Activated naive CD4-positive, alpha-beta T cell treated with Interleukin-2 at 50 U/mL for 16 hours (primary cell): ENCODE results near the gene ANO6.

ENCODE experiments used
- DNase-seq: peaks from one replicate; pipeline ENCODE4 v3.0.0-alpha.2; 2020

The ANO6 gene

DNA sequence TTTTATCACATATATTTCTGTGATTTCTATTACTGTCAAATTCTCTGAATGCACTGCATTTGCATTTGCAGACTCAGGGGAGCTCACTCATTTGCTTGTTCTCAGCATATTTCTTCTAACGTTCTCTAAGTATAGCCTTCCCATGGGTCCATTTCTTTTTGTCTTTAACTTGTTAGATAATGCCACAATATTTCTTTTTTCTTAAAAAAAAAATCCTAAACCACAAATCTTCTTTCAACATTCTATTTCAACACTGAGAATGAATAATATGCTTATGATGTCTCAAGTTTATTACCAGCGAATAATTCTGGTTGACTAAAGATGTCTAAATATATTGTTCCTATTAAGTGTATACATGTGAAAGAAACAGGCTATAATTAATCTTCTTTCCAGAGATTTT, 200.2 kb downstream of the ANO6 start:
- no peak for DNase-seq

DNA sequence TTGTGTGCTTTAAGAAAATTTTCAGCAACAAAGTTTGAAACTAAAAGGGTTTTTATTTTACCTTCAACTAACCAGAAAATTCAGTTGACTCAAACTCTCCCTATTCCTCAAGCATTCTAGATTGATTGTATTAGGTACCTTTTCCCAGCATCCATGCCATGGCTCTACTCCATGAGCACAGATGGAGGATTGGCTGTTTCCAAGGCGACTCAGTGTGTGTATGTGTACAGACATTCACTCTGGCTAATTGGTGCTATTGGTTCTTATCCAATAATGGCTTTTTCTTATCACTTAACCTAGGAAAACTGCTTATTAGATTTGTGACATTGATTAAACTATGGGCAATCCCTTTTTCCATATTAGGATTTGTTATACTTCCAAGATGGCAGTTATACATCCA, 202.6 kb downstream of the ANO6 start:
- DNase-seq = no peak

DNA sequence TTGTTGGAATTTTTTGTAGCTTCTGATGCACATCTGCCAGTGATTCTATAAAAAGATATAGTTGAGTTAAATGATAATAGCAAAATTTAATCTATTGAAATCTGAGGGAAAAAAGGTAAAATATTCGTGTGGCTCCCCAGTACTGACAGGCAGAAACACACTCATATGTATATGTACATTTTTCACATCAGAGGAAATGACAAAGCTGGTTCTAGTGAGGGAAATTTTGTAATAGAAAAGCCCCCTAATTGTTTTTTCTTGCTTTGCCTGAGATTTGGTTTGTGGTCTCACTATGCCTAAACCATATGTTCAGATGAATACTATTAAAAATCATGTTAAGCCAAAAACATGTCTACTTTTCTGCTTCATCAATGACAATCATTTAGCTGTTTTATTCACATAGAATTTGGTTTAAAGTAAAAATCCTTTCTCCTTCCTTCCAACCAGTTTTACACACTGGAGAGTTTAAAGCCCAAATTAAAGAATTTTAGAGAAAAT, 203.5 kb downstream of the ANO6 start:
- no peak for DNase-seq

DNA sequence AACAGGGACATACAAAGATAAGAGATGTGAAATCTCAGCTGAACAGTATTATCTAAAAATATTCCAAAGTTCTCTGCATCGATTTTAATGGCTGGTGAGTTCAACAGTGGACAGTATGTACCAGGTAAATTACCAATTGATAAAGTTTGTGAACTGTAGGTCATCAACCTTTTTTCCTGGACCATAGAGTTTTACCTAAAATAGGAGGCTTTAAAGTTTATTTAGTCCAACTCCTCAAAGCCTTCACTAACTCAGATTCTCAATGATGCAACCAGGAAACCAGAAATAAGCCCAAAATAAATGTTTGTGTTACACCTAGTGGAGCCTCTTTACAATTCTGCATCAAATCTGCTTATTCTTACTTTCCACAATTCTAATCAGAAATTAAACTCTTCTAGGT, 205.8 kb downstream of the ANO6 start:
- DNase-seq = no peak

DNA sequence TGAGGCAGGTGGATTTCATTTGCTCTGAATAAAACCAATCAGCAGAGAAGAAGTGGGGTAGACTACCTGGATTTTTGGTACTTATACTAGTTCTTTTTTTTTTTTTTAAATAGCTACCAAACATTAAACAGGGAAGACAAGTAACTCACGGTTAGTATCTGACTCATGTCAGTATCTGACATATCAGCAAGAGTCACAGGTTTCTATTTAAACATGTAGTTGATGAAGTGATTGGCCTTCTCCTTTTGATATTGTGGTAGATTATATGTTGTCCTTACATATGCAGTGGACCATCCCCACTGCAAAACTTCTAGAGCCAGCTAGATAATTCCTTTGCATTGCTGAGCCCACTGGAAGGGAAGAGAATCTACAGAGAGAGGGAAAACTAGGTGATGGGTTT, 208.0 kb downstream of the ANO6 start:
- no peak for DNase-seq

DNA sequence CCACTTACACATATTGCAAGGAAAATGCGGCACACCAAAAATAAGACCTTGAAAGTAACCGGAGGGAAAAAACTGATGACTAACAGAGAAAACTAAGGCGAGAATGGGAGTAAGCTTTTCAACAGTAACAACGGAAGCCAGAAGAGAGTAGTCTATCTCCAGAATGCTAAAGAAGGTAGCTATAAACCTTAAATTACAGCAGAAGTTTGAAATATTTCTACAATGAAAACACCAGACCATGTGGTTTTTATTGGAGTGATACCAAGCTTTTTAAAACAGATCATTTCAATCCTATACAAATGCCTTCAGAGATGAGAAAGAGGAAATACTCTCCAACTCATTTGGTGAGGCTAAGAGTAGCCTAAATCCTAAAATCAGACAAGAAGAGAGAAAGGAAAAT, 209.5 kb downstream of the ANO6 start:
- DNase-seq = no peak

DNA sequence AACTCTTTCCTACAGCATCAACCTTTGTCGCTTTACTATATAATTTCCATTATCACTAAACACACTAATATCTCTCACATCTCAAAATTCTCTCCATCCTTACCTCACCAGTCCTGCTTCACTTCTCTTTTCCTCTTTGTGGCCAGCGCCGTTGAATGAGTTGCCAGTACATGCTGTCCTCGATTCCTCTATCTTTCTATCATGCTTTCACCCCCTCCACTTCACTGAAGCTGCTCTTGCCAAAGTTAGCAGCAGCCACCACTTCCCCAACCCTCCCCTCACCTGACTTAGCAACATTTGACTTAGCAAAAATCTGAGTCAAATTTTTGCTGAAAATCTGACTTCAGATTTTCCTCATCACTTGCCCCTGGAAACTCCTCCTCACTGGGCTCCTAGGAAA, 210.4 kb downstream of the ANO6 start:
- DNase-seq = no peak

DNA sequence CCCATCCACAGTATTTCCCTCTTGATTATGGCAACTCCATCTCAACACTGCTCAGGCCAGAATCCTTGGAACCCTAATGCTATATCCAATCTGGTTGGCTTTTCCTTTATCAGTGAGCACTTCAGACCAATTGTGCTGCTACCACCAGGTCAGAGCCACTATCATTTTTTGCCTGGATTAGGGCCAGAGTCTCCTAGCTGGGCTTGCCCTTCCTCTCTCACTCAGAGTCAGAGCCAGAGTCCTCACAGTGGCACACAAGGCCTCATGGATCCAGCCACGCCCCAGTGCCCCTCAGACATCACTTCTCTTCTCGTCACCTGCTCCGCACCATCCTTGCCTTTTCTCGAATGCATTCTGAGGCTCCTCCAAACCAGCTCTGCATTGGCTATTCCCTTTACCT, 211.1 kb downstream of the ANO6 start:
- DNase-seq = no peak

DNA sequence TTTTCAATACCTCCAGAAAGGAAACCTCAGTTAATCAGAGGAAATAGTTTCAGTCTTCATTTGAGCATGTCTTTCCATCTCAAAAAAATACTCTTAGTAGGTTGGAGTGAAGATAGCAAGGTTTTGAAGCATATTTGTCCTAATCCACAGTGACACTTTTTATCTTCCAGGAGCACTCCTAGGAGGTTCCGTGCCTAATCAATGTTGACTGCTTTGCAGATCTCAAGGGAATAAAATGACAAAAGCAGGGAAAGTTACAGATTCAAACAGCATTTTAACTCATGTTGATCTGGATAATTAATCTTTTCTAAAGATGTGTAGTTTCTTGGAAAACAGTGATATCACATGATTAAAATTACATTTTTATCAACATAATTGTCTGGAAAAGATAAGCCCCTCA, 213.9 kb downstream of the ANO6 start:
- no peak for DNase-seq

DNA sequence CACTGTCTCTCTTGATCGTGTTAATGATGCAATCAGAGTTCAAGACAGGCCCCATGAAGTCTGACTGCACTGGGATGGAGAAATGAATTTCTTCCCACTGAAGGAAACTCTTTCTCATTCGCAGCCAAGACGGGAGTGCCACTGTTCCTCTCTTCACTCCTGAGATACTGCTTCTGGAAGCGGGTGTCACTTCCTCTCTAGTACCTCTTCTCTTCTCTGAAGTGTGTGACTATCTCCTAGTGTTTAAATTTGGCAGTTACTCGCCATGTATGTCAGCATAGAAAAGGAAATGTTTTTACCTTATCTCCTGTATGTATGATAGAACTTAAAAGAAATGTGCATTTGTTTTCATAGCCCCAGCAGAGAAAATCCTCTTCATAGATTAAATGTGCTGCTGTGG, 215.2 kb downstream of the ANO6 start:
- DNase-seq = no peak

DNA sequence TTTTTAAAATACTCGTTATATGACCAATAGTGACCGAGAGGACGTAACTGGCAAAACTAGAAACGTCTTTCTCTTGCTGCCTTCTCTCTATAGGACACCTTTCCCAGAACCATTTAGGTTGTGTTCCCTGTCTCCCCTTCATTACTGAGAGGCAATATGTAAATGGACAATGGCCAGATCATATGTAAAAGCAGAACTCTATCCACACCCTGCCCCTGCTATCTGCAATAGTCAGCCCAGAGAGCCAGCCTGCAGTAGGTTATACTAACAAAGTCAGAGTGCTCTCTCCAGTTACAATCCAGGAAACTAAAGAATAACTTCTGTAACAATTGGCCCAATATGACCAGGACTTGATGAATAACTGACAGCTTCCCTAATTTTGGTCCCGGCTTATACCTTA, 216.8 kb downstream of the ANO6 start:
- DNase-seq = no peak

DNA sequence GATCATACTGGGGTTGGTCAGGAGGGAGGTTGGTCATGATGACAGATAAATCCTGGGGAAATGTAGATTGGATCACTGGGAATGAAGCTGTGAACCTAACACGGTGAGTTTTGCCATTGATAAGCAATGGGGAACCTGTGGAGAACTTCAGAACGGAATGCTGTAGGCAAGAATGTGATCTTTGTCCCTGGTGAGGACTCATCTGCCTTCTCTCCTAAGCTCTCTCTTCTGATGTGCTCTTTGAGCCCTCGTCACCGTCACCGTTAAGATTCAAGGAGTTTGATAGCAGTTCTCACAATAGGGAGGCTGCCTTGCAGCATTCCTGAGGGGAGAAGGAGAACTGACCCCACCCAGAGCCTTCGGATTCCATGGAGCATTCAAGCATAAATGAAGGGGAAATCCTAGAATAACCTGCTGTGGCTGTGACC, 217.6 kb downstream of the ANO6 start:
- no peak for DNase-seq

DNA sequence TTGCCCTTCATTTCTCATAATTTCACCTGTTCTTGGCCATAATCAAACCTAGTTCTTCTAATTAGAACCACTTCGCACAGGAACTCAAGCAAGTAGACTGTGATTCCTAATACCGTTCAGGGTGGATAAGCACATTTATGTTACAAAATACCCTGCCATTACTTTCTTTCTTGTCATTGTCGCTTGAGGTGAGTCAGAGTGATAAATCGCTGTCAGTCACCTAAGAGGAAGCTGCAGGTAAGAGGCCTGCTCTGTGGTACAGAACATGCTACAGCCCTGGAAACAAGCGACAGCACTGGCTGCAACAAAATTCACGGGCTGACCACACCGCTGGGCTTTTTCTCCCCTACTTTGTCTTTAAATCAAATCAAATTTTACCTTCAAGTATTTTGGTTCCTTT, 218.2 kb downstream of the ANO6 start:
- no peak for DNase-seq

DNA sequence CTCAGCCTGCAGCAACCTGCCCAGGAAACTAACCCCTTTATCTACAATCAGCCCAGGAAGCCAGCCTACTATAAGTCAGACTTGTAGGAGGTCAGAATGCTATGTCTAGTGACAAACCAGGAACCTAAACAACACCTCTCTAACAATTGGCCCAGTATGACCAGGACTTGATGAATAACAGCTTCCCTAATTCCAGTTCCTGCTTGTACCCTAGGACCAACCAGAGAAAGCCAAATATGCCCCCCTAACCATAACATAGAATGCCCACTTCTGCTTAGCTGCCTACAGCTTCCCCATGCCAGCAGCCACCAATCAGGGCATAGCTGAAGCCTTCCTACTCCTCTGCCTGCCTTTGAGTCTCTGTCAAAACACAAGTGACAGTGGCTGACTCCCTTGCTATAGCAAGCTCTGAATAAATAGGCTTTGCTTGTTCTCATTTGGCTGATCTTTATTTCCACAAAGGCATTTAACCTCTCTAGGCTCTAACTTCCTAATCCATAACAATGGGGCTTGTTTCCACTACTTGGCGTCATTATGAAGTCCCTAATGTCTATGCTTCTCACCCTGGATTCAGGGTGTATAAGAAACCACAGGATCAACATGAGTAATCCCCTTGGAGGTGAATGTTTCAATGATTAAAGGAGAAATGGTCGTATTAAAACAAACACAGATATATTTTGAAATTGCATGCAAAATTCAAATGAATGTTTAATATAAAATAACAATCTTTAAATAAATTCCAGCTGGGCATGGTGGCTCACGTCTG, 220.2 kb downstream of the ANO6 start:
- no peak for DNase-seq

DNA sequence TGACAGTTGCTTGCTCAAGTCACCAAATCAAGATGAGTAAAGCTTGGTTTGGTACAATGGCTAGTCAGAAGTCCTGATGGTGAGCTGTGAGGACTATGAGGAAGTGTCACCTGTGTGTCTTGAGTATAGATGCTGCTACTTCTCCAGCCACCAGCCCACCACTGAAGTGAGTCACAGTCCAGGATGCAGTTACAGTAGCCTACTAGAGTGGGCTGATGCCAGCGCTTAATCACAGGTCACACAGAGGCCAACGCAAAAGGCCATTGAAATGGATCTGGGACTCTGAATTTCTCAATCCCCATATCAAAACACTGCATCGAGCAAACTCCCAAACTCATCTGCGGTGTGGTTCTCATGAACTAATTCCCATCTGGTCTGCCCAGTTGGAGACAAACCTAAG, 223.1 kb downstream of the ANO6 start:
- DNase-seq = no peak

DNA sequence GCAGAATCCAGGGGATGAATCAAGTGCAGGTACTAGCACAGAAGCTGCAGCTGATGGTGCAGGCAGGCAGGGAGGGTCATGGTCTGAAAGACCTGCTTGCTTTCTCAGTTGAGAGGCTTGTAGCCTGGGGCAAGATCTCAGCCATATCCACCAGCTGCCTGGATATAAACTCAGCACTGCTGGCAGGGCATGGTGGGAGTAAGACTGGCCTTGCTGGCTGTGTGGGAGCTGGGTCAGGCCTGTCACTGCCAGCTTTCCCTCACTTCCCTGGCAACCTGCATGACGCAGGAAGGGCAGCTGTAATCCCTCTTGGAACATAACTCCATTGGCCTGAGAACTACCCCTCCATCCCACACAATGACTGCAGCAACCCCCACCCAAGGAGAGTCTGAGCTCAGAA, 230.1 kb downstream of the ANO6 start:
- no peak for DNase-seq

DNA sequence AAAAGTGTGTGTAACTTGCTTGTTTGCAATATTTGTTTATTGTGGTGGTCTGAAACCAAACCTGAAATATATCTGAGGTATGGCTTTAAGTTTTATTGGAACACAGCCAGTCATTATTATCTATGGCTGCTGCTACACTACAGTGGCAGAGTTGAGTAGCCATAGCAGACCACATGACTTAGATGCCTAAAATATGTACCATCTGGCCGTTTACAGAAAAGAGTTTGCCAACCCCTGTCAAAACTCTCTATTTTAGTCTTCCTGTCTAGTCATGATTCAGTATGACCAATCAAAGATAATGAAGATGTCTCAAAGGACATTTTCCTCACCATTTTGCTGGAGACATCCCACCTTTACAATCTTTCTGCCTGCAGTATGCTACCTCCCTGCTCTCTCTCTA, 242.3 kb downstream of the ANO6 start:
- DNase-seq = no peak

DNA sequence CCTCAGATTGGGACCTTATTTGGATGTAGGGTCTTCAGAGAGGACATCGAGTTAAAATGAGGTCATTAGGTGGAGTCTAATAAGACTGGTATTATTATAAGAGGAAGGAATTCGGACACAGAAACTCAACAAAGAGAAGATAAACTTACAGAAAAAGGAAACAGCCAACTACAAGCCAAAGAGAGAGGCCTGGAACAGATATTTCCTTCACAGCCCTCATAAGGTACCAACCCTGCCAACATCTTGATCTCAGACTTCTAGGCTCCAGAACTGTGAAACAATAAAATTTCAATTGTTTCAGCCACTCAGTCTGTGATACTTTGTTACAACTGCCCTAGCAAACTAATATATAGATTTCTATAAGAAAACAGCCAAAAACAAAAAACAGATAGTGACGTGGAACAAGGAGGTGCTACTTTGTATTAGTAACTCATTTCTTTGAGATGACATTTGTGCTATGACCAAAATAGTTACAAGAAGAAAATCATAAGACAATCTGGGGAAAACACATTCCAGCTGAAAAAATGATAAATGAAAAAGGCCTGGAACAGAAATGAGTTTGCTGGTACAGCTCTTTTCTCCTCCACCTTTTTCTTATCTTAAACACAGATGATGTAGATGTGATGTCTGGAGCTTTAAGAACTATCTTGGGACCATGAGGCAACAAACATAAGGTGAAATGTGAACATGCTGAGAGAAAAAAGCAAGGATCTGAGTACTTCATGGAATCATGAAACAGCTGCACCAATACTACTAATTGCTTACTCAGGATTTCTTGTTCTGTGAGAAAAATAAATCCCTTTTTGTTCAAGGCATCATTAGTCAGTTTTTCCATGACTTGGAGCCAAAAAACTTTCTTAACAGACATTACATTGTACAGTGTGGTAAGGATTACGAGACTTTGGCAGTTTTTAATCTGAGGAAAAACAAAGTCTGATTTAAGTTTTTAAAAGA, 243.2 kb downstream of the ANO6 start:
- no peak for DNase-seq

DNA sequence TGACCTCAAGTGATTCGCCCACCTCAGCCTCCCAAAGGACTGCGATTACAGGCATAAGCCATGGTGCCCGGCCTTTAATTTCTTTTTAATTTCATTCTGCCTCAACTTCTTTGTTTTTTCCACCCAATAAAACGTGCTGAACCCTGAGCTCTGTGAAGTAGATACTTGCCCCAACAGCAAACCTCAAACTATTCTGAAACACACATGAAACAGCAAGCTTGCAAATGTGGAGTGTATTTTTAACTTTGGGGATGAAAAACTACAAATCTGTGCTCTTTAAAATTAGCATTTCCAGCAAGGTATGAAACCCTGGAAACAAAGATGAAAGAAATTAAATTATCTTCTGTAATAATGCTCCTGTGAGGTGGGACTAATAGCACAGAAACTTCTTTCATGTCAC, 246.6 kb downstream of the ANO6 start:
- DNase-seq = no peak

DNA sequence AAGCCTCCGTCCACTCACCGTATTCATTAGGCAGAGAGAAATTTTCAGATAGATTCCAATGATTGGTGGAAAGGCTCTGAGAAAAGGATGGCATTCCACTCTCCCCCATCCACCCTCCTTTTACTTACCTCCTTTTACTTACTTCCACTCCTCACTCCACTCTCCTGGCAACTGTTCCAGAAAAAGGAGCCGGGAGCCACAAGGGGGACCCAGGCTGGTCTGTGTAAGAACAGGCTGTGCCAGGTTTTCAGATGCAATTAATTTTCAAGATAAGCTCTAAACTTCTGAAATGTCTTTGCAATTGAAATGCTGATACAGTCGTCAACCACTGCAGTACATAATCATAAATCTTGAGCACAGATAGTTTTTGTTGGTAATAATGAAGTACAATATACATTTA, 248.8 kb downstream of the ANO6 start:
- no peak for DNase-seq

DNA sequence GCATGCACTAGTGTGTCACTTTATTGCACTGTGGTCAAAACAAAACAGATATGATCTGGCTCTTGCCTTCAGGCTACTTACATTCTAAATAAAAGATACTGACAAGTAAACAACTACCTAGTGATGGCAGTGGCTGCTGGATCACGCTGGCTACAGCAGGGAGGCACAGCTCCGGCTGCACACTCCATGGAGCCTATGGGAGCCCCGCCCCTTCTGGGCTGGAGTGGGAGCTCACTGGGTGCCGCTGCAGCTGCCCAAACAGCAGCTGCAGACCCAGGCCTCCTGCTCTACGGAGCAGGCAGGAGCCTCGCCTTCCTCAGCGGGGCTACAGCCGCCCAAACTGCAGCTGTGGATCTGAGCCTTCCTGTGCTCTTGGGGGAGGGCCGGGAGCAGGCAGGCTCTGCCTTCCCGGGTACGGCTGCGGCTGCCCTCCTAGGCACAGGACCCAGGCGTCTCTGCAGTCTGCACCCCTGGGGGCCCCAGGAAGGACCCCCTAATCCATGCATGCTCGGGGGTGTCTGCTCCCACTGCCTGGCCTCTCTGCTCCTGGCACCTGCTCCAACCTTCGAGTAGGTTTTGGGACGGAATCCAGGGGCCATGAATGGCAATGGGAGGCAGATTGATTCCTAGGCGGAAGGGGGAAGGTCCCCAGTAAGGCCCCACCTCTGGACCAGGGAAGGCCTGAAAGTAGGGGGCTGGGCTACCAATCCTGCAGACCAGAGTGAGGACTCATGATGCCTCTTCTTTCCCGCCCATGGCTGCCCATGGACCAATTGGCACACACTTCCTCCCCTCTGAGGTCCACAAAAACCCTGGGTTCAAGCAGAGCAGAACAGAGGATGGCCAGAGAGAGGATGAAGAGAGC, 253.1 kb downstream of the ANO6 start:
- DNase-seq = no peak

DNA sequence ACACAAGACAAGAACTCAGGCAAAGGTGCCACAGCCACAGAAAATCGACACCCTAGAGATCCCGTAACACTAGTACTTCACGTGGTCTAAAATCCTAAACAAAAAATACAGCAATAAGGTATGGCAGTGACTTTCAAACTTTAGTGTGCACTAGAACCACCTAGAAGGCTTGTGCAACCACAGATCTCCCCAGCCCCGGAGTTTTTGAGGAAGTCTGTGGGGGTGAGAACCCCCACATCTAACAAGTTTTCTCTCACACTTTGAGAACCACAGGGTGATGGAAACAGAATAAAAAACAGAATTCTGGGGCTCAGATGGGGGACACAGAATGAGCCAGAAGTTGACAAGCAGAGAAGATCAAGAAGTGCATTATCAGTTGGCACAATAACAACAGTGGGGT, 254.0 kb downstream of the ANO6 start:
- DNase-seq = no peak

DNA sequence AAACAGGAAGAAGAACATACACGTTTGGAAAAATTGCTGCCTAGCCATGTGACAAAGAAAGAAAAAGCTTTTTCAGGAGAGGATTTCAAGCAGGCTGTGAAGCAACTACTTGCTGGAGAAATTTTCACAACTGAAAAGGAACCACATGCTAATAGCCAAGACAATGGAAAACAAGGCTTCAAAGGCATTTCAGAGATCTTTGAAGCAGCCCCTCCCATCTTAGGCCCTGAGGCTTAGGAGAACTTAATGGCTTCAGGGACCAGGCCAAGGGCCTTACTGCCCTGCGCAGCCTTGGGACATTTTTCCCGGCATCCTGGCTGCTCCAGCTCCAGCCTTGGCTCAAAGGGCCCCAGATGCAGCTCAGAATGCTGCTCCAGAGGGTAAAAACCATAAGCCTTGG, 257.7 kb downstream of the ANO6 start:
- DNase-seq = no peak
